H1 (cell line): ENCODE results near the gene KRT9. TPM values are rescaled to one million over a fixed set of nuclear protein-coding genes. Genes with fewer than 3 reads are reported as not detected.

ENCODE experiments used
- CTCF ChIA-PET: fragments of 300-600 bp; sonication (Branson Sonifier 250); formaldehyde crosslinking; loops from one replicate; lab custom pipeline; 2021; ENCODE audit not compliant: partially characterized antibody; lab: Charles Lee
- POLR2A ChIA-PET: fragments of 300-600 bp; sonication (Branson Sonifier 250); formaldehyde crosslinking; loops from one replicate; lab custom pipeline; 2021; ENCODE audit warnings: inconsistent platforms; ENCODE audit not compliant: partially characterized antibody; lab: Charles Lee
- DNase-seq, 2 experiments: peaks; one replicate each; pipeline versions ENCODE4 v3.0.0 to v3.0.0-alpha.2; 2010 to 2022; ENCODE audit warnings: low spot score in 2 of 2, low read depth in 1 of 2, mixed read lengths in 1 of 2
- FAIRE-seq: peaks from 2 replicates; lab custom pipeline; 2011; peaks lifted over from hg19 to GRCh38; lab: Jason Lieb, UNC
- H2AFZ ChIP-seq: 2 replicates; pipeline ENCODE4 v1.8.1; 2012; ENCODE audit warnings: low read length, inconsistent platforms
- H2AK5ac ChIP-seq: 2 replicates; pipeline ENCODE4 v1.6.1; 2013; ENCODE audit warnings: low read depth, low read length
- H2BK120ac ChIP-seq: replicated peaks from 2 replicates; pipeline ENCODE3; 2013; ENCODE audit warnings: low read depth, low read length, inconsistent platforms
- H2BK12ac ChIP-seq: 2 replicates; pipeline ENCODE4 v1.6.1; 2013; ENCODE audit warnings: low read depth, low read length
- H2BK15ac ChIP-seq: 2 replicates; pipeline ENCODE4 v1.6.1; 2013; ENCODE audit warnings: low read length
- H2BK20ac ChIP-seq: 2 replicates; pipeline ENCODE4 v1.6.1; 2013; ENCODE audit warnings: low read length
- H2BK5ac ChIP-seq: 2 replicates; pipeline ENCODE4 v1.6.1; 2013; ENCODE audit warnings: low read depth, low read length
- H3K14ac ChIP-seq: 2 replicates; pipeline ENCODE4 v1.6.1; 2013; ENCODE audit warnings: inconsistent platforms; ENCODE audit not compliant: insufficient read length
- H3K18ac ChIP-seq: 2 replicates; pipeline ENCODE4 v1.6.1; 2013; ENCODE audit warnings: low read length; ENCODE audit errors: extremely low read depth
- H3K23ac ChIP-seq: 2 replicates; pipeline ENCODE4 v1.6.1; 2013; ENCODE audit warnings: inconsistent platforms; ENCODE audit not compliant: insufficient read length
- H3K23me2 ChIP-seq: 2 replicates; pipeline ENCODE4 v1.6.1; 2013; ENCODE audit warnings: low read depth, low read length
- H3K27ac ChIP-seq: 2 replicates; pipeline ENCODE4 v1.6.1; 2011; ENCODE audit warnings: low read depth, low read length, inconsistent platforms
- H3K27me3 ChIP-seq, 4 experiments: replicated peaks in 1 of 4; 1 replicate in 1 of 4; 2 replicates in 3 of 4; pipeline versions ENCODE4 v1.6.1 to v1.8.1; 2011 to 2013; ENCODE audit warnings: low read length in 3 of 4, mild to moderate bottlenecking in 3 of 4, inconsistent platforms in 2 of 4, mixed read lengths in 2 of 4, moderate library complexity in 1 of 4; ENCODE audit not compliant: control insufficient read depth in 3 of 4, insufficient read depth in 3 of 4; ENCODE audit errors: extremely low read depth in 1 of 4
- H3K36me3 ChIP-seq, 4 experiments: 2 replicates each; pipeline versions ENCODE4 v1.6.1 to v1.8.1; 2011 to 2013; ENCODE audit warnings: mild to moderate bottlenecking in 4 of 4, low read length in 3 of 4, moderate library complexity in 2 of 4, control low read depth in 1 of 4, inconsistent platforms in 1 of 4; ENCODE audit not compliant: insufficient read depth in 4 of 4, control insufficient read depth in 2 of 4
- H3K4ac ChIP-seq: replicated peaks from 2 replicates; pipeline ENCODE3; 2013; ENCODE audit warnings: low read length, low read depth, mixed read lengths, inconsistent platforms; ENCODE audit not compliant: insufficient read length
- H3K4me1 ChIP-seq, 4 experiments: replicated peaks in 1 of 4; 1 replicate in 1 of 4; 2 replicates in 3 of 4; pipeline versions ENCODE4 v1.6.1 to v1.8.1; 2011 to 2013; ENCODE audit warnings: low read length in 3 of 4, inconsistent platforms in 2 of 4, mixed read lengths in 1 of 4; ENCODE audit not compliant: insufficient read depth in 4 of 4, control insufficient read depth in 3 of 4
- H3K4me2 ChIP-seq, 2 experiments: 2 replicates each; pipeline versions ENCODE4 v1.6.1 to v1.8.1; 2011 to 2013; ENCODE audit warnings: low read depth in 2 of 2, low read length in 2 of 2, control low read depth in 1 of 2, inconsistent platforms in 1 of 2, mild to moderate bottlenecking in 1 of 2; ENCODE audit not compliant: insufficient read depth in 1 of 2
- H3K4me3 ChIP-seq, 4 experiments: fragments of 200-600, 300-600 bp in 1 of 4; sonication (generic), shearing (Covaris generic), sonication (Bioruptor Twin) in 1 of 4; 2 replicates each; pipeline versions ENCODE4 v1.5.1 to v1.8.1; 2011 to 2016; ENCODE audit warnings: low read length in 4 of 4, low read depth in 3 of 4, control low read depth in 2 of 4, inconsistent platforms in 2 of 4, mild to moderate bottlenecking in 2 of 4, mixed read lengths in 1 of 4, moderate library complexity in 1 of 4; ENCODE audit not compliant: insufficient read depth in 2 of 4; ENCODE audit errors: extremely low read depth in 1 of 4
- H3K56ac ChIP-seq: replicated peaks from 2 replicates; pipeline ENCODE3; 2013; ENCODE audit warnings: low read depth, mild to moderate bottlenecking, mixed read lengths, low read length, inconsistent platforms; ENCODE audit not compliant: insufficient read length
- H3K79me1 ChIP-seq: 2 replicates; pipeline ENCODE4 v1.6.1; 2013; ENCODE audit warnings: low read depth, low read length, control low read depth
- H3K79me2 ChIP-seq, 2 experiments: 2 replicates each; pipeline versions ENCODE4 v1.6.1 to v1.8.1; 2012 to 2013; ENCODE audit warnings: low read length in 2 of 2, mild to moderate bottlenecking in 2 of 2, inconsistent platforms in 1 of 2; ENCODE audit not compliant: insufficient read depth in 2 of 2, control insufficient read depth in 1 of 2
- H3K9ac ChIP-seq, 4 experiments: replicated peaks in 1 of 4; 1 replicate in 1 of 4; 2 replicates in 3 of 4; pipeline versions ENCODE4 v1.6.1 to v1.8.1; 2011 to 2013; ENCODE audit warnings: low read depth in 3 of 4, low read length in 3 of 4, control low read depth in 2 of 4, mild to moderate bottlenecking in 2 of 4, moderate library complexity in 2 of 4, inconsistent platforms in 1 of 4; ENCODE audit errors: extremely low read depth in 1 of 4
- H3K9me3 ChIP-seq, 2 experiments: 2 replicates each; pipeline versions ENCODE4 v1.6.1 to v1.8.1; 2012 to 2013; ENCODE audit warnings: mild to moderate bottlenecking in 2 of 2, moderate library complexity in 2 of 2, control low read depth in 1 of 2, inconsistent platforms in 1 of 2, low read depth in 1 of 2, low read length in 1 of 2, mixed read lengths in 1 of 2; ENCODE audit not compliant: insufficient read depth in 2 of 2
- H4K20me1 ChIP-seq, 2 experiments: replicated peaks in 1 of 2; 2 replicates each; pipeline versions ENCODE3 to v1.8.1; 2011 to 2013; ENCODE audit warnings: inconsistent platforms in 2 of 2, low read length in 2 of 2, mild to moderate bottlenecking in 1 of 2; ENCODE audit not compliant: insufficient read depth in 2 of 2, control insufficient read depth in 1 of 2
- H4K5ac ChIP-seq: 2 replicates; pipeline ENCODE4 v1.6.1; 2013; ENCODE audit warnings: low read length, low read depth, mixed read lengths, inconsistent platforms; ENCODE audit not compliant: insufficient read length
- H4K8ac ChIP-seq: 2 replicates; pipeline ENCODE4 v1.8.0; 2013; ENCODE audit warnings: mild to moderate bottlenecking, moderate library complexity, low read length, inconsistent platforms; ENCODE audit not compliant: insufficient read depth; ENCODE audit errors: extremely low read depth
- H4K91ac ChIP-seq: replicated peaks from 2 replicates; pipeline ENCODE3; 2013; ENCODE audit warnings: low read length, mixed read lengths, inconsistent platforms; ENCODE audit not compliant: insufficient read length
- NRF1 ChIP-seq: IDR thresholded peaks from 2 replicates; pipeline ENCODE4 v1.6.1; 2011; ENCODE audit warnings: mild to moderate bottlenecking, low read depth, low read length, improper control_type of control experiment
- SAP30 ChIP-seq: fragments of 300-600 bp; sonication (generic); IDR thresholded peaks from 2 replicates; pipeline ENCODE4 v1.7.1; 2012; ENCODE audit warnings: low read length, moderate library complexity, mild to moderate bottlenecking, inconsistent platforms; ENCODE audit not compliant: insufficient read depth, insufficient replicate concordance
- SUZ12 ChIP-seq: fragments of 200-600 bp; sonication (generic); IDR thresholded peaks from 2 replicates; pipeline ENCODE4 v1.6.1; 2012; ENCODE audit warnings: mild to moderate bottlenecking, inconsistent platforms, low read length, moderate library complexity, mixed read lengths
- ZNF274 ChIP-seq: IDR thresholded peaks from 2 replicates; pipeline ENCODE4 v1.7.0; 2012; ENCODE audit warnings: low read length, borderline replicate concordance; ENCODE audit errors: extremely low read depth
- WGBS, 2 experiments: shearing (Covaris generic) in 1 of 2; methylation state at CpG; one replicate each; pipeline versions ENCODE4 v1.1.6 to v1.1.7; 2013 to 2015; ENCODE audit warnings: low lambda C conversion rate in 2 of 2, mixed read lengths in 2 of 2, inconsistent platforms in 1 of 2, low coverage in 1 of 2, missing lambda C conversion rate in 1 of 2; ENCODE audit not compliant: insufficient replicate concordance in 2 of 2, insufficient coverage in 1 of 2, insufficient read length in 1 of 2; ENCODE audit errors: extremely low coverage in 1 of 2, missing lambda C conversion rate in 1 of 2; 5-methylcytosine and 5-hydroxymethylcytosine counted together
- polyA plus RNA-seq, 7 experiments: library from polyadenylated mRNA; depleted of rRNA in 3 of 7; stranded (reverse) in 5 of 7; unstranded in 2 of 7; fragments of >200 nt in 5 of 7; fragments of 200-250 nt in 2 of 7; gene quantifications; 1 replicate in 5 of 7; 2 replicates in 1 of 7; 4 replicates in 1 of 7; pipeline versions ENCODE4 v1.2.1 to v1.2.3, GENCODE V29; 2011 to 2013; ENCODE audit warnings: missing spikeins in 2 of 7, mixed read lengths in 2 of 7
- total RNA-seq: library from RNA; stranded (reverse); fragmentation: NEBNext Ultra II Directional; extraction: Animal tissue kit (Norgen Biotek cat#: 25700); gene quantifications from 2 replicates; pipeline ENCODE4 v1.2.1, GENCODE V29; 2021

The KRT9 gene
- total and polyA plus RNA-seq, 2 of the 8 experiments (the other 6 are each of a cell fraction or from before 2014, with no cell fraction given): not detected

DNA sequence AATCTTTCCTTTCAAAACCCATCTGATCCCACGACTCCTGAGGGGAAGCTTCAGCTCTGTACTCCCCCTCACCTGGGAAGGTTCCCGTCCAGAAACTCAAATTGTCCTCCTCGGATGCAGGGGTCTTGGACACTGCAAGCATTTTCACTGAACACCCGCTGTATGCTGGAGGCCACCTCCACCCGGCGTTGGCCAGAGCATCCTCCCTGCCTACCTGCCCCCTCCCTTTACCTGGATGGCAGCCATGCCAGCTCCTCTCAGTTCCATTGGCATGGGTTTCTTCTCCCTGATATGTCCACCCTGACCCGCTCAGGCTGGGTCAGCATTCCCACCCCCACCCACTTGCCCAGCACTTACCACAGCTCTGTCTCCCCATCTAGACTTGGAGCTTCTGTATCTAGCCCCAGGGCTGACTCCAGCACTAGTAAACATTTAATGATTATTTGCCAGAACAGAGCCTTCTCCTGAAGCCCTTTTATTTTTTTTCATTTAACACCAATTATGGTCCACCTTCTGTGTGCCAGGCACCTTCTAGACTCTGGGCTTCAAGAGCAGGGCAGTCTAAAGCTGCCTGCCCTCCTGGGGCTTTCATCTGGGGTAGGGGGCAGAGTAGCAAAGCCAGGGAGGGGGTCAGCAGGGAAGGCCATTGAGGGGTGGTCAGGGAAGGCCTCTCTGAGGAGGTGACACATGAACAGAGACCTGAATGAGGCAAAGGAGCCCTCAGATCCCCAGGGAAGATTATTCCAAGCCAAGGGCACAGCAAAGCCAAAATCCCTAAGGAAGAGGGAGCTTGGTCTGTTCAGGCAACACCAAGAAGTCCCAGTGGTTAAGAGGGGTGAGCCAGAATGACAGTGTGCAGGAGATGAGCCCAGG, 34.9 kb downstream of the KRT9 start:
- TF ChIP-seq SUZ12 (no peak), SAP30 (no peak), NRF1 (no peak), ZNF274 (no peak)
- no peak for FAIRE-seq

More for the DNA sequence above, 34.9 kb downstream of the KRT9 start:
- no peak overlapping the region for H3K27ac ChIP-seq
- no peak overlapping the region for H4K91ac ChIP-seq
- no peak overlapping the region for H4K5ac ChIP-seq
- H3K36me3 ChIP-seq: no peaks in the 10 kb centered on the region
- no peak overlapping the region for H2AK5ac ChIP-seq
- POLR2A ChIA-PET: interaction anchor here (1.1 to 16.2 kb wide), 3 partner anchors 11 to 152 kb away, joined by 4 to 293 read pairs (median 5); partner anchors contain the start of gene KRT19
- H3K23ac ChIP-seq: no peak overlapping the region
- no peaks in the 10 kb centered on the region; a peak in 1 of 7 replicates for H3K27me3 ChIP-seq
- no peaks in the 10 kb centered on the region for H3K9me3 ChIP-seq
- no peak overlapping the region for H2BK120ac ChIP-seq
- H3K4me3 ChIP-seq: no peak overlapping the region
- H3K56ac ChIP-seq: no peak overlapping the region
- H3K23me2 ChIP-seq: no peaks in the 10 kb centered on the region
- WGBS, 2 experiments: 80% methylated on average over 7 of the region's 7 CpGs; no CpG with 5 or more reads in 1 of the 2 experiments
- H4K20me1 ChIP-seq: no peaks in the 10 kb centered on the region
- 0 out of 2 replicates have a peak overlapping the region, but pooled peaks have one; percentile 32 for H2BK20ac ChIP-seq
- H2AFZ ChIP-seq: no peak overlapping the region
- H3K4ac ChIP-seq: no peak overlapping the region
- no peak overlapping the region; the same call in 1 of the 2 replicates for H4K8ac ChIP-seq
- no peak overlapping the region for H3K9ac ChIP-seq
- H3K4me1 ChIP-seq: peaks cover 10 to 23% (median 16%) of the 10 kb centered on the region in 4 experiments
- no peak overlapping the region for H2BK12ac ChIP-seq
- H3K4me2 ChIP-seq: no peak overlapping the region
- peak overlapping the region; percentile 47; the same call in 1 of the 2 replicates for H2BK15ac ChIP-seq
- no peak overlapping the region for H3K14ac ChIP-seq
- no peaks in the 10 kb centered on the region for H3K79me1 ChIP-seq
- no peak overlapping the region for H3K18ac ChIP-seq
- no peak overlapping the region; the same call in 1 of the 2 replicates for H2BK5ac ChIP-seq
- CTCF ChIA-PET: interaction anchor here (0.7 to 5.5 kb wide), 11 partner anchors 12 to 198 kb away, joined by 3 to 48 read pairs (median 3); no protein-coding TSS in a partner anchor
- DNase-seq: no peak
- no peaks in the 10 kb centered on the region for H3K79me2 ChIP-seq
